K562 (cell line): ENCODE measurements around the gene FAM78A. TPM values are rescaled to one million over a fixed set of nuclear protein-coding genes. Genes with fewer than 3 reads are reported as not detected.
A peak's percentile ranks its signal among the peaks of the same experiment; 100 is the strongest.

Experiments used
- ATAC-seq: fragments of 200-7000 bp; cut with Tn5 transposase; 3 replicates; pipeline ENCODE4 v1.9.1; 2020; ENCODE audit warnings: moderate library complexity
- BruUV-seq: library from RNA; stranded (reverse); fragments of 400-500 nt; replicated peaks from 2 replicates; lab custom pipeline; 2021; lab: Mats Ljungman, UMichigan
- CTCF ChIA-PET: fragments of 300-600 bp; formaldehyde crosslinking; extraction: SDS; loops from one replicate; lab custom pipeline; 2021; ENCODE audit warnings: low intra/inter-chr PET ratio; lab: Yijun Ruan, JAX
- POLR2A ChIA-PET: fragments of 300-600, 350-650 bp; sonication (Branson Sonifier 250); formaldehyde crosslinking; extraction: SDS; loops from one replicate; lab custom pipeline; 2021; ENCODE audit warnings: antibody characterized with exemption, inconsistent platforms; lab: Yijun Ruan, JAX
- DNase-seq, 4 experiments: peaks; one replicate each; pipeline versions ENCODE4 v3.0.0 to v3.0.0-alpha.2; 2011 to 2018; ENCODE audit warnings: low spot score in 3 of 4, mixed read lengths in 3 of 4; ENCODE audit errors: extremely low read depth in 1 of 4
- FAIRE-seq: peaks from 2 replicates; lab custom pipeline; 2011; peaks lifted over from hg19 to GRCh38; lab: Jason Lieb, UNC
- H2AFZ ChIP-seq: 2 replicates; pipeline ENCODE4 v1.6.0; 2011; ENCODE audit warnings: low read depth, low read length, control low read depth, inconsistent platforms
- H3K27ac ChIP-seq: fragments of 200-600 bp; 3 replicates; pipeline ENCODE4 v1.8.0; 2011; ENCODE audit warnings: low read depth, mild to moderate bottlenecking, control low read depth, inconsistent platforms, low read length, moderate library complexity, mixed read lengths; ENCODE audit errors: extremely low read depth
- H3K27me3 ChIP-seq, 2 experiments: fragments of 300-600 bp in 1 of 2; 2 replicates in 1 of 2; 3 replicates in 1 of 2; pipeline versions ENCODE4 v1.6.0 to v1.8.0; 2011; ENCODE audit warnings: inconsistent platforms in 2 of 2, low read length in 2 of 2, mild to moderate bottlenecking in 1 of 2, mixed read lengths in 1 of 2, moderate library complexity in 1 of 2; ENCODE audit not compliant: control insufficient read depth in 2 of 2, insufficient read depth in 2 of 2
- H3K36me3 ChIP-seq: fragments of 300-600 bp; 3 replicates; pipeline ENCODE4 v1.8.0; 2011; ENCODE audit warnings: mild to moderate bottlenecking, low read length, inconsistent platforms; ENCODE audit not compliant: control insufficient read depth, insufficient read depth
- H3K4me1 ChIP-seq, 2 experiments: fragments of 200-600 bp in 1 of 2; replicated peaks in 1 of 2; 2 replicates in 1 of 2; 3 replicates in 1 of 2; pipeline versions ENCODE4 v1.5.1 to v1.8.0; 2011; ENCODE audit warnings: inconsistent platforms in 2 of 2, low read length in 2 of 2, mild to moderate bottlenecking in 1 of 2, mixed read lengths in 1 of 2, moderate library complexity in 1 of 2; ENCODE audit not compliant: control insufficient read depth in 2 of 2, insufficient read depth in 2 of 2
- H3K4me2 ChIP-seq: 2 replicates; pipeline ENCODE4 v1.6.1; 2011; ENCODE audit warnings: low read length, control low read depth, inconsistent platforms, mixed read lengths; ENCODE audit not compliant: insufficient read depth
- H3K4me3 ChIP-seq: fragments of 200-600 bp; sonication (generic), shearing (Covaris generic); 2 replicates; pipeline ENCODE4 v1.5.1; 2016; ENCODE audit warnings: control low read depth, inconsistent platforms
- H3K79me2 ChIP-seq: fragments of 200-600 bp; 3 replicates; pipeline ENCODE4 v1.8.0; 2011; ENCODE audit warnings: low read length, inconsistent platforms; ENCODE audit not compliant: control insufficient read depth, insufficient read depth
- H3K9ac ChIP-seq, 2 experiments: 2 replicates each; pipeline versions ENCODE4 v1.6.0 to v1.6.1; 2011; ENCODE audit warnings: low read depth in 2 of 2, low read length in 2 of 2, control low read depth in 1 of 2, inconsistent platforms in 1 of 2, mild to moderate bottlenecking in 1 of 2, mixed read lengths in 1 of 2; ENCODE audit not compliant: insufficient read depth in 1 of 2
- H3K9me1 ChIP-seq: one replicate; pipeline ENCODE4 v1.6.0; 2011; ENCODE audit warnings: inconsistent platforms, mild to moderate bottlenecking, low read length, moderate library complexity; ENCODE audit not compliant: control insufficient read depth, insufficient read depth
- H3K9me3 ChIP-seq: replicated peaks from 2 replicates; pipeline ENCODE4 v1.5.1; 2011; ENCODE audit warnings: low read depth, low read length, inconsistent platforms; ENCODE audit not compliant: control insufficient read depth, insufficient read depth
- H4K20me1 ChIP-seq: replicated peaks from 2 replicates; pipeline ENCODE4 v1.6.1; 2011; ENCODE audit warnings: low read length, inconsistent platforms, mixed read lengths; ENCODE audit not compliant: control insufficient read depth, insufficient read depth
- CCNT2 ChIP-seq: IDR thresholded peaks from 2 replicates; pipeline ENCODE4 v1.6.1; 2011; ENCODE audit warnings: borderline replicate concordance, low read depth, mild to moderate bottlenecking, moderate library complexity, mixed read lengths, low read length; ENCODE audit not compliant: insufficient read length; ENCODE audit errors: extremely low read depth
- E2F3 ChIP-seq: fragments of 250-450 bp; sonication (Bioruptor Pico); IDR thresholded peaks from 2 replicates; pipeline ENCODE4 v1.4.0; 2020; ENCODE audit warnings: mild to moderate bottlenecking
- GATA2 ChIP-seq: sonication (generic); formaldehyde crosslinking; IDR thresholded peaks from 2 replicates; pipeline ENCODE4 v1.4.0; 2020; ENCODE audit warnings: mild to moderate bottlenecking, missing genetic modification reagents
- TAF7 ChIP-seq: fragments of 450-650 bp; IDR thresholded peaks from 2 replicates; pipeline ENCODE4 v1.6.1; 2016; ENCODE audit warnings: missing genetic modification characterization, missing compliant biosample characterization
- ZNF134 ChIP-seq: fragments of 250-450 bp; sonication (Bioruptor Pico); conservative IDR thresholded peaks from 2 replicates; pipeline ENCODE4 v1.4.0; 2020
- ZNF282 ChIP-seq: sonication (generic); formaldehyde crosslinking; IDR thresholded peaks from 2 replicates; pipeline ENCODE4 v1.8.1; 2023; ENCODE audit warnings: missing genetic modification reagents
- WGBS: fragments of 100-300 bp; shearing (Covaris generic); methylation state at CpG from one replicate; pipeline ENCODE4 v1.1.6; 2016; ENCODE audit warnings: low coverage, mixed read lengths; ENCODE audit not compliant: insufficient coverage; ENCODE audit errors: missing lambda C conversion rate; 5-methylcytosine and 5-hydroxymethylcytosine counted together
- in situ Hi-C: fragments of 300-500 bp; cut with MboI; formaldehyde crosslinking; loops from 4 replicates; pipeline ENCODE4 v1.15.0; 2018; ENCODE audit warnings: inconsistent platforms, mixed read lengths
- intact Hi-C: fragments of 100-400 bp; cut with micrococcal nuclease; formaldehyde crosslinking; loops from 2 replicates; pipeline ENCODE4 v1.14.2; 2022
- polyA plus RNA-seq, 8 experiments: library from polyadenylated mRNA; depleted of rRNA in 4 of 8; stranded (reverse) in 5 of 8; unstranded in 3 of 8; fragments of >200 nt; fragmentation: Nextera tagmentation in 2 of 8; fragmentation: Illumina TruSeq in 1 of 8; extraction: Ambion mirVana in 2 of 8; extraction: Trizol in 1 of 8; gene quantifications; 2 replicates each; pipeline versions ENCODE4 v1.2.1 to v1.2.3, GENCODE V29; 2011 to 2014; ENCODE audit warnings: inconsistent platforms in 1 of 8, missing spikeins in 1 of 8
- total RNA-seq, 7 experiments: library from RNA; depleted of rRNA in 6 of 7; stranded (reverse); fragments of >200 nt in 6 of 7; fragmentation: Illumina TruSeq in 2 of 7; extraction: Trizol in 2 of 7; gene quantifications; 2 replicates each; pipeline versions ENCODE4 v1.2.1 to v1.2.3, GENCODE V29; 2011 to 2021; ENCODE audit warnings: low replicate concordance in 1 of 7
- TF ChIP-seq, protein P1 (sequence below): sonication (generic); formaldehyde crosslinking; IDR thresholded peaks from 2 replicates; pipeline ENCODE4 v1.8.0; 2023; ENCODE audit warnings: missing genetic modification reagents, mild to moderate bottlenecking, borderline replicate concordance

The FAM78A gene
- total and polyA plus RNA-seq, 9 of the 15 experiments (the other 6 are each of a cell fraction or from before 2014, with no cell fraction given), result 0.56 to 103 (median 55.2) TPM

DNA sequence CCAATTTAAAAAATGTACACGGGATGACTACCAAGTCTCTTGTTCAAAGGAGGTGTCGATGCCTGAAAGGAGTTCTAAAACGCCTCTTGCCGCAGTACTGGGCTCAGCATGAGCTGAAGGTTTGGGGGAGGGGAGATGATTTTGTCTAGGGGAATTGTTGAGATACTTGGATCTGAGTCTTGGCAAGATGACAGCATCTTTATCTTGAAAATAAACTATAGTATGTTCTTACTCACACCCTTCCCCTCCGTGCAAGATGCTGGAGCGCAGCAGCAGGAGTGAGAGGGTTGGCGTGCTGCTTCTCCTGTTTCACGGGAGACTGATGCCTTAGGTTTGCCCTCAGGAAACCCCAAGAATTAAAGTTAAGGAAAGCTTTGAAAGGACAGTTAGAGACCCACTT lies 47.3 kb downstream of the FAM78A start (continued):
- TF ChIP-seq, protein P1, sequence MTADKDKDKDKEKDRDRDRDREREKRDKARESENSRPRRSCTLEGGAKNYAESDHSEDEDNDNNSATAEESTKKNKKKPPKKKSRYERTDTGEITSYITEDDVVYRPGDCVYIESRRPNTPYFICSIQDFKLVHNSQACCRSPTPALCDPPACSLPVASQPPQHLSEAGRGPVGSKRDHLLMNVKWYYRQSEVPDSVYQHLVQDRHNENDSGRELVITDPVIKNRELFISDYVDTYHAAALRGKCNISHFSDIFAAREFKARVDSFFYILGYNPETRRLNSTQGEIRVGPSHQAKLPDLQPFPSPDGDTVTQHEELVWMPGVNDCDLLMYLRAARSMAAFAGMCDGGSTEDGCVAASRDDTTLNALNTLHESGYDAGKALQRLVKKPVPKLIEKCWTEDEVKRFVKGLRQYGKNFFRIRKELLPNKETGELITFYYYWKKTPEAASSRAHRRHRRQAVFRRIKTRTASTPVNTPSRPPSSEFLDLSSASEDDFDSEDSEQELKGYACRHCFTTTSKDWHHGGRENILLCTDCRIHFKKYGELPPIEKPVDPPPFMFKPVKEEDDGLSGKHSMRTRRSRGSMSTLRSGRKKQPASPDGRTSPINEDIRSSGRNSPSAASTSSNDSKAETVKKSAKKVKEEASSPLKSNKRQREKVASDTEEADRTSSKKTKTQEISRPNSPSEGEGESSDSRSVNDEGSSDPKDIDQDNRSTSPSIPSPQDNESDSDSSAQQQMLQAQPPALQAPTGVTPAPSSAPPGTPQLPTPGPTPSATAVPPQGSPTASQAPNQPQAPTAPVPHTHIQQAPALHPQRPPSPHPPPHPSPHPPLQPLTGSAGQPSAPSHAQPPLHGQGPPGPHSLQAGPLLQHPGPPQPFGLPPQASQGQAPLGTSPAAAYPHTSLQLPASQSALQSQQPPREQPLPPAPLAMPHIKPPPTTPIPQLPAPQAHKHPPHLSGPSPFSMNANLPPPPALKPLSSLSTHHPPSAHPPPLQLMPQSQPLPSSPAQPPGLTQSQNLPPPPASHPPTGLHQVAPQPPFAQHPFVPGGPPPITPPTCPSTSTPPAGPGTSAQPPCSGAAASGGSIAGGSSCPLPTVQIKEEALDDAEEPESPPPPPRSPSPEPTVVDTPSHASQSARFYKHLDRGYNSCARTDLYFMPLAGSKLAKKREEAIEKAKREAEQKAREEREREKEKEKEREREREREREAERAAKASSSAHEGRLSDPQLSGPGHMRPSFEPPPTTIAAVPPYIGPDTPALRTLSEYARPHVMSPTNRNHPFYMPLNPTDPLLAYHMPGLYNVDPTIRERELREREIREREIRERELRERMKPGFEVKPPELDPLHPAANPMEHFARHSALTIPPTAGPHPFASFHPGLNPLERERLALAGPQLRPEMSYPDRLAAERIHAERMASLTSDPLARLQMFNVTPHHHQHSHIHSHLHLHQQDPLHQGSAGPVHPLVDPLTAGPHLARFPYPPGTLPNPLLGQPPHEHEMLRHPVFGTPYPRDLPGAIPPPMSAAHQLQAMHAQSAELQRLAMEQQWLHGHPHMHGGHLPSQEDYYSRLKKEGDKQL (CRISPR knock-in tag), result no peak

DNA sequence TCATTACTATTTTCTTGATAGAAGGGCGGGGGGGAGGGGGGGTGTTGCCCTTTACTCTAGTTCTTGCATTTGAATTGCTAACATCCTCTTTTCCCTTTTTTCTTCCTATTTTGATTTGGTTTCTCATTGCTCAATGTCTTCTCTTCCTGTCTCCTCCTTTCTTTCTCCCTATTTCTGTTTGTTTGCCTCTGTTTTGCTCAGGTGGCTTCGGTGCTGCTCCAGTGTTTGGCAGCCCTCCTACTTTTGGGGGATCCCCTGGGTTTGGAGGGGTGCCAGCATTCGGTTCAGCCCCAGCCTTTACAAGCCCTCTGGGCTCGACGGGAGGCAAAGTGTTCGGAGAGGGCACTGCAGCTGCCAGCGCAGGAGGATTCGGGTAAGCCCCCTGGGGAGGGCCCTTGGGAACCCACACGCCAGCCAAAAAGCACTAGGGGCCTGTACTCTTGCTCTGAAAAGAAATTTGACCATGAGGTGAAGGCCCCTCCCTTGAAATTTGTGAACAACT lies 48.3 kb downstream of the FAM78A start:
- H3K4me3 ChIP-seq, result no peak overlapping the region
- no peak for FAIRE-seq
- DNase-seq, result no peak
- no peaks in the 10 kb centered on the region for H3K79me2 ChIP-seq
- peaks cover 88% of the 10 kb centered on the region for H3K36me3 ChIP-seq
- no peak for ATAC-seq
- no peaks in the 10 kb centered on the region for H3K27me3 ChIP-seq
- BruUV-seq, result no TSS peak
- H3K9me1 ChIP-seq, result no peaks in the 10 kb centered on the region
- no peak overlapping the region for H2AFZ ChIP-seq
- POLR2A ChIA-PET, result interaction anchor here (1.0 to 11.4 kb wide), 4 partner anchors 8 to 18 kb away, joined by 3 to 156 read pairs (median 4); no protein-coding TSS in a partner anchor
- no peaks in the 10 kb centered on the region for H3K9me3 ChIP-seq
- no peaks in the 10 kb centered on the region for H4K20me1 ChIP-seq
- intact Hi-C loops (no loop called here), in situ Hi-C loops (no loop called here)
- H3K4me1 ChIP-seq, result peaks cover 0 to 3% of the 10 kb centered on the region in 2 experiments; a peak in 2 of 5 replicates
- CTCF ChIA-PET, result no interaction called here
- H3K27ac ChIP-seq, result no peak overlapping the region
- TF ChIP-seq ZNF134 (CRISPR knock-in tag) (no peak), TAF7 (no peak), ZNF282 (CRISPR knock-in tag) (no peak), E2F3 (no peak), CCNT2 (no peak), GATA2 (CRISPR knock-in tag) (no peak)
- peak overlapping the region in 1 of 2 experiments; percentile 2; a peak in 1 of 4 replicates for H3K9ac ChIP-seq
- WGBS, result 93% methylated on average over 9 of the region's 9 CpGs
- no peak overlapping the region for H3K4me2 ChIP-seq
